ENCODE measurements around the gene FEM1A. TPM values are rescaled to one million over a fixed set of nuclear protein-coding genes. Genes with fewer than 3 reads are reported as not detected.

The FEM1A gene
- total and polyA plus RNA-seq, 2 of the 13 experiments (the other 11 are each of a cell fraction or from before 2014, with no cell fraction given): 3.2 to 10.8 TPM

GRCh38 chr19:4759388-4760284 is 31.9 kb upstream of the FEM1A start (continued):
- TF ChIP-seq, protein P1, sequence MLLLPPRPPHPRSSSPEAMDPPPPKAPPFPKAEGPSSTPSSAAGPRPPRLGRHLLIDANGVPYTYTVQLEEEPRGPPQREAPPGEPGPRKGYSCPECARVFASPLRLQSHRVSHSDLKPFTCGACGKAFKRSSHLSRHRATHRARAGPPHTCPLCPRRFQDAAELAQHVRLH (CRISPR knock-in tag; IDR thresholded peaks at IDR 0.05; ENCODE audit: borderline replicate concordance, low read depth): peak; percentile 63
- TF ChIP-seq PHF20 (CRISPR knock-in tag; IDR thresholded peaks at IDR 0.05) (no peak; the same call in 1 of the 2 replicates), SP1 (IDR thresholded peaks at IDR 0.05) (no peak), SP1 (CRISPR knock-in tag; IDR thresholded peaks at IDR 0.05) (peak; percentile 57), ZNF225 (CRISPR knock-in tag; IDR thresholded peaks at IDR 0.05) (no peak; the same call in 1 of the 2 replicates), PHB2 (IDR thresholded peaks at IDR 0.05; ENCODE audit: partially characterized antibody) (no peak), ZNF350 (CRISPR knock-in tag; IDR thresholded peaks at IDR 0.05; ENCODE audit: borderline replicate concordance, low read depth) (peak; percentile 60; the same call in 1 of the 2 replicates), ZNF34 (CRISPR knock-in tag; IDR thresholded peaks at IDR 0.05; ENCODE audit: borderline replicate concordance) (no peak), ZNF710 (CRISPR knock-in tag; IDR thresholded peaks at IDR 0.05; ENCODE audit: borderline replicate concordance) (no peak; the same call in 1 of the 2 replicates), MZF1 (CRISPR knock-in tag; IDR thresholded peaks at IDR 0.05; ENCODE audit: borderline replicate concordance) (no peak), PTBP1 (IDR thresholded peaks at IDR 0.05; ENCODE audit: low read depth, low read length, poor library complexity, severe bottlenecking) (no peak), ZFX (CRISPR knock-in tag; IDR thresholded peaks at IDR 0.05; ENCODE audit: low read depth) (peak; percentile 46; the same call in 1 of the 2 replicates), RERE (CRISPR knock-in tag; IDR thresholded peaks at IDR 0.05; ENCODE audit: low read depth) (peak; percentile 13; the same call in 1 of the 2 replicates), SMAD3 (CRISPR knock-in tag; IDR thresholded peaks at IDR 0.05) (0 out of 2 replicates have a peak, but pooled peaks have one; percentile 28)
- TF ChIP-seq, protein P2, sequence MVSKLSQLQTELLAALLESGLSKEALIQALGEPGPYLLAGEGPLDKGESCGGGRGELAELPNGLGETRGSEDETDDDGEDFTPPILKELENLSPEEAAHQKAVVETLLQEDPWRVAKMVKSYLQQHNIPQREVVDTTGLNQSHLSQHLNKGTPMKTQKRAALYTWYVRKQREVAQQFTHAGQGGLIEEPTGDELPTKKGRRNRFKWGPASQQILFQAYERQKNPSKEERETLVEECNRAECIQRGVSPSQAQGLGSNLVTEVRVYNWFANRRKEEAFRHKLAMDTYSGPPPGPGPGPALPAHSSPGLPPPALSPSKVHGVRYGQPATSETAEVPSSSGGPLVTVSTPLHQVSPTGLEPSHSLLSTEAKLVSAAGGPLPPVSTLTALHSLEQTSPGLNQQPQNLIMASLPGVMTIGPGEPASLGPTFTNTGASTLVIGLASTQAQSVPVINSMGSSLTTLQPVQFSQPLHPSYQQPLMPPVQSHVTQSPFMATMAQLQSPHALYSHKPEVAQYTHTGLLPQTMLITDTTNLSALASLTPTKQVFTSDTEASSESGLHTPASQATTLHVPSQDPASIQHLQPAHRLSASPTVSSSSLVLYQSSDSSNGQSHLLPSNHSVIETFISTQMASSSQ (IDR thresholded peaks at IDR 0.05; ENCODE audit: low read depth): no peak
- TF ChIP-seq, protein P2 (CRISPR knock-in tag; IDR thresholded peaks at IDR 0.05; ENCODE audit: borderline replicate concordance): peak; percentile 56; the same call in 1 of the 2 replicates
